PFSK-1 (cell line): ENCODE data around the gene NR2E3.

Experiments
- FOXP2 ChIP-seq: optimal IDR thresholded peaks from 2 replicates; pipeline ENCODE3; 2011; ENCODE audit warnings: borderline replicate concordance, control low read depth, inconsistent platforms; ENCODE audit not compliant: insufficient read depth; ENCODE audit errors: extremely low read length, extremely low read depth
- POLR2AphosphoS5 ChIP-seq: IDR thresholded peaks from 2 replicates; pipeline ENCODE4 v1.6.1; 2012; ENCODE audit warnings: low read depth, mild to moderate bottlenecking, control low read depth, low read length, moderate library complexity
- SIN3A ChIP-seq: IDR thresholded peaks from 2 replicates; pipeline ENCODE4 v1.6.1; 2012; ENCODE audit warnings: mild to moderate bottlenecking, low read length, moderate library complexity, borderline replicate concordance; ENCODE audit not compliant: insufficient read depth
- TAF1 ChIP-seq: IDR thresholded peaks from 2 replicates; pipeline ENCODE4 v1.6.1; 2012; ENCODE audit warnings: low read length, control low read depth, borderline replicate concordance; ENCODE audit not compliant: insufficient read depth
- TF ChIP-seq, protein P1 (sequence below), 2 experiments: IDR thresholded peaks; 2 replicates each; pipeline versions ENCODE4 v1.6.1 to v1.8.0; 2011 to 2012; ENCODE audit warnings: low read depth in 2 of 2, low read length in 2 of 2, control low read depth in 1 of 2, inconsistent platforms in 1 of 2, mild to moderate bottlenecking in 1 of 2, moderate library complexity in 1 of 2; ENCODE audit not compliant: insufficient read depth in 1 of 2

The NR2E3 gene

DNA sequence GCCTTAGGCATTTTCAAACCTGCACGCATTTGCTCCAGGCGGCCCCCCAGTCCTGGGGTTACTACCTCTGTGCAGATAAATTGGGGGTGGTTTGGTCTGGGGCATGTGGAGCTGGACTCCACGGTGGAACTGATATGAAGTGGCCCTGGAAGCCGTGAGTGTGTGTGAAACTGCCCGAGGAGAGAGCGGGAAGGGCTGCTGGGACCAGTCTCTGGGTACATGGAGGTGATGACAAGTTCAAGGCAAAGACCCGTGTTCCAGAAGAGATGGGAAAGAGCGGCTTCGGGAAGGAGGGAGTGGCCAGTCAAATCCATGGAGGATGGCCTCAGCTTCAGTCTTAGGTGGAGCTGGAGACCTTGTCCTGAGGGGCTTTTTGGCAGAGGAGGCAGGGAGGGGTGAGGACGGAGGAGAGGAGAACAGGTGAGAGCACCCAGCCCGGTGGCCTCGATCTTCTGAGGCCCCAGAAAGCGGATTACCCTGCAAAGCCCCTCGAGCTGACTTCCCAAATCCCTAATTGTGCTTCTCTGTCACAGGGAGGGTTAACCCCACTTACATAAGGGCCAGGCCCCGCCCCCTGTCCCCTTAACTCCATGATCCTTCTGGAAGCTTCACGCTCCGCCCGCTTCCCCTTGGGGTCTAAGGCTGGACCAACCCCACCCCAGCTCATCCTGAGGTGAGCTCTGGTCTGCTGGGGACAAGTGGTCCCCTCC is 1.9 kb upstream of the NR2E3 start:
- TF ChIP-seq POLR2AphosphoS5 (no peak), FOXP2 (no peak), SIN3A (no peak), TAF1 (no peak)

DNA sequence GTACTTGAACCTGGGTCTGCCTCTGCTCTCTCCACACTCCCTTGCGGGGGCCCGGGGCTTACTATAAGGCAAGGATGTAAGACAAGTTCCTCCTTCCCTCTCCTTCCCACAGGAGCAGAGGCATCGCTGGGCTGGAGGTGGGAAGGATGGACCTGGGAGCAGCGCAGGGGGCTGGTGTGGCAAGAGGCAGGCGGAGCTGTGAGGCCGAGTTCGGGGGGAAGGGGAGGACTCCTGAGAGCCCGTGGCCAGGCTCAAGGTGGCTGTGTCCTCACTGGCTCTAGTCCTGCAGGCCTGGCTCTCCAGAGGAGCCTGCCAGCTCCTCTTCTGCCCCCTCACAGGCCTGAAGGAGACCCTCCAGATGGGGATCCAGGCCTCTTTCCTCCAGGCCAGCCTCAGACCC is 1.0 kb upstream of the NR2E3 start:
- TF ChIP-seq POLR2AphosphoS5 = no peak
- TF ChIP-seq TAF1 = no peak
- TF ChIP-seq, protein P1, sequence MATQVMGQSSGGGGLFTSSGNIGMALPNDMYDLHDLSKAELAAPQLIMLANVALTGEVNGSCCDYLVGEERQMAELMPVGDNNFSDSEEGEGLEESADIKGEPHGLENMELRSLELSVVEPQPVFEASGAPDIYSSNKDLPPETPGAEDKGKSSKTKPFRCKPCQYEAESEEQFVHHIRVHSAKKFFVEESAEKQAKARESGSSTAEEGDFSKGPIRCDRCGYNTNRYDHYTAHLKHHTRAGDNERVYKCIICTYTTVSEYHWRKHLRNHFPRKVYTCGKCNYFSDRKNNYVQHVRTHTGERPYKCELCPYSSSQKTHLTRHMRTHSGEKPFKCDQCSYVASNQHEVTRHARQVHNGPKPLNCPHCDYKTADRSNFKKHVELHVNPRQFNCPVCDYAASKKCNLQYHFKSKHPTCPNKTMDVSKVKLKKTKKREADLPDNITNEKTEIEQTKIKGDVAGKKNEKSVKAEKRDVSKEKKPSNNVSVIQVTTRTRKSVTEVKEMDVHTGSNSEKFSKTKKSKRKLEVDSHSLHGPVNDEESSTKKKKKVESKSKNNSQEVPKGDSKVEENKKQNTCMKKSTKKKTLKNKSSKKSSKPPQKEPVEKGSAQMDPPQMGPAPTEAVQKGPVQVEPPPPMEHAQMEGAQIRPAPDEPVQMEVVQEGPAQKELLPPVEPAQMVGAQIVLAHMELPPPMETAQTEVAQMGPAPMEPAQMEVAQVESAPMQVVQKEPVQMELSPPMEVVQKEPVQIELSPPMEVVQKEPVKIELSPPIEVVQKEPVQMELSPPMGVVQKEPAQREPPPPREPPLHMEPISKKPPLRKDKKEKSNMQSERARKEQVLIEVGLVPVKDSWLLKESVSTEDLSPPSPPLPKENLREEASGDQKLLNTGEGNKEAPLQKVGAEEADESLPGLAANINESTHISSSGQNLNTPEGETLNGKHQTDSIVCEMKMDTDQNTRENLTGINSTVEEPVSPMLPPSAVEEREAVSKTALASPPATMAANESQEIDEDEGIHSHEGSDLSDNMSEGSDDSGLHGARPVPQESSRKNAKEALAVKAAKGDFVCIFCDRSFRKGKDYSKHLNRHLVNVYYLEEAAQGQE (IDR thresholded peaks at IDR 0.05; ENCODE audit: insufficient read depth in 1 of 2, low read depth in 2 of 2, low read length in 2 of 2) = no peak

DNA sequence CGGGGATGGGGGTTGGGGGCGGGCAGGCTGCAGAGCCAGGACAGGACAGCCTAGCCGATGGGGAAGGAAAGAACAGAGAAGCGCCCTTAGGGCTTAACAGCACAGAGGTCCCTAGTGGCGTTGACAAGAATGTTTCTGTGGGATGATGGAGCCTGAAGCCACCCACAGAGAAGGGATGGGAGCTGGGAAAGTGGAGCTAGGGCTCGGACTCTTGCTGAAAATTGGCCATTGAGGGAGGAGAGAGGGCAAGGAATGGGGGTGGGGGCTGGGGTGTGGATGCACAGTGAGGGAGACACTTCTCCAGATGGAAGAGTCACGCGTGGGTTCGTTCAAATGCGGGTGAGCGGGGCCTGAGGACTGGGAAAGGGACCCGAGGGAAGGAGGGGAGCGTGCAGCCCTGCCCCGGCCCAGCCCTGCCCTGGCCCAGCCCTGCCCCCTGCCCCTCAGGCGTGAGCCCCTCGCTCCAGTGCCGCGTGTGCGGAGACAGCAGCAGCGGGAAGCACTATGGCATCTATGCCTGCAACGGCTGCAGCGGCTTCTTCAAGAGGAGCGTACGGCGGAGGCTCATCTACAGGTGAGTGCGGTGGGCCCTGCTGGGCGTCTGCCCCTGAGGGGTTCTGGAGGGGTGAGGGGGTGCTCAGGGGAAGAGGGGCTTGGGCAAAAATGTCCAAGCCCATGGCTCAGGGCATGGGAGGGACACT is 832 bp downstream of the NR2E3 start:
- TF ChIP-seq POLR2AphosphoS5 (no peak), FOXP2 (no peak), TAF1 (no peak), SIN3A (no peak)
- TF ChIP-seq, protein P1 (IDR thresholded peaks at IDR 0.05; ENCODE audit: insufficient read depth in 1 of 2, low read depth in 2 of 2, low read length in 2 of 2) = no peak

DNA sequence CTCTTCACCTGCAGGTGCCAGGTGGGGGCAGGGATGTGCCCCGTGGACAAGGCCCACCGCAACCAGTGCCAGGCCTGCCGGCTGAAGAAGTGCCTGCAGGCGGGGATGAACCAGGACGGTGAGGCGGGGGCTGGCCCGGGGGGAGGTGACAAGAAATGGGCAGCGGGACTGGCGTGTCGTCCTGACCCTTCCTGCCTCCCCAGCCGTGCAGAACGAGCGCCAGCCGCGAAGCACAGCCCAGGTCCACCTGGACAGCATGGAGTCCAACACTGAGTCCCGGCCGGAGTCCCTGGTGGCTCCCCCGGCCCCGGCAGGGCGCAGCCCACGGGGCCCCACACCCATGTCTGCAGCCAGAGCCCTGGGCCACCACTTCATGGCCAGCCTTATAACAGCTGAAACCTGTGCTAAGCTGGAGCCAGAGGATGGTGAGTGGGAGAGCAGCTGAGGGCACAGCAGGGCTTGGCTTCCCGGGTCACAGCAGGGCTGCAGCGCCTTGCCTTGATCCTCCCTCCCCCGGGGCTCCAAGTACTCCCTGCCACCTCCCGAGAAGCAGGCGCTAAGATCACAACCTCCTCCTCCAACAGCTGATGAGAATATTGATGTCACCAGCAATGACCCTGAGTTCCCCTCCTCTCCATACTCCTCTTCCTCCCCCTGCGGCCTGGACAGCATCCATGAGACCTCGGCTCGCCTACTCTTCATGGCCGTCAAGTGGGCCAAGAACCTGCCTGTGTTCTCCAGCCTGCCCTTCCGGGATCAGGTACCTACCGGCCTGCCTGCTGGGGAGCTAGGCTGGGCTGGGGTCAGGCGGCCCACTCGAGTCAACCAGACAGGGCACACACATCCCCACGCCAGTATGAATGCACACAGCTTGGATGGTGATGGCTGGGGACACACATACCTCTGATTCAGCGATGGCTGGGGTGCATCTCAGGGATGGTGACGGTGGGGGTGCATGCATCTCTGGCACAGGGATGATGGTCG is 1.7 kb downstream of the NR2E3 start:
- TF ChIP-seq SIN3A = no peak
- no peak for TF ChIP-seq FOXP2
- TF ChIP-seq, protein P1 (IDR thresholded peaks at IDR 0.05; ENCODE audit: insufficient read depth in 1 of 2, low read depth in 2 of 2, low read length in 2 of 2) = no peak
- TF ChIP-seq TAF1 = no peak
- no peak for TF ChIP-seq POLR2AphosphoS5

DNA sequence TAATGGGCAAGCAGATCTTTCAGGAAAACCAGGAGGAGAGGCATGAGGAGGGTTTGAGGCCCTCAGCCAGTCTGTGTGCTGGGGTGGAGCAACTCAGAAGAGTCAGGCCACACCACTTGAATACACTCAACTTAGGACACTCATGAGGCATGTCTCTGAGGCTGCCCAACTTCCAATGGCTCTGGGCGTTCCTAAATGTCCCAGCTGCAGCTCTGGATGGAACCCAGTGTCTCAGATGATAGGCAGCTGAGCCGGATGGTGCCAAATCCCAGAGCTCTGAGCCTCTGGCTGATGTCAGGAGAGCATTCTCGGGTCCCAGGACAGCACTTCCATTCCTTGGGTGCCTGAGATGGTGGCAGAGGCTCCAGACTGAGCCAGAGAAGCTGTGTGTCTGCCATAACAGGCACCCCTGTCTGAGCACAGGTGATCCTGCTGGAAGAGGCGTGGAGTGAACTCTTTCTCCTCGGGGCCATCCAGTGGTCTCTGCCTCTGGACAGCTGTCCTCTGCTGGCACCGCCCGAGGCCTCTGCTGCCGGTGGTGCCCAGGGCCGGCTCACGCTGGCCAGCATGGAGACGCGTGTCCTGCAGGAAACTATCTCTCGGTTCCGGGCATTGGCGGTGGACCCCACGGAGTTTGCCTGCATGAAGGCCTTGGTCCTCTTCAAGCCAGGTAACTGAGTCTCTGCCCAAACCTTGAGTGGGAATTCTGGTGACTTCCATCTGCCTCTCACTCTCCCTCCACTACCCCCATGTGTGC is 2.8 kb downstream of the NR2E3 start:
- no peak for TF ChIP-seq POLR2AphosphoS5
- no peak for TF ChIP-seq TAF1
- TF ChIP-seq, protein P1 (IDR thresholded peaks at IDR 0.05; ENCODE audit: insufficient read depth in 1 of 2, low read depth in 2 of 2, low read length in 2 of 2) = no peak
- TF ChIP-seq SIN3A = no peak
- no peak for TF ChIP-seq FOXP2
